ENCODE measurements around the gene ZCCHC7. TPM values are rescaled to one million over a fixed set of nuclear protein-coding genes. Genes with fewer than 3 reads are reported as not detected.
A peak's percentile ranks its signal among the peaks of the same experiment; 100 is the strongest.

ZCCHC7 gene
- total and polyA plus RNA-seq, 9 donors = 11.1 to 20.3 (median 12.9) TPM

- Histone ChIP-seq H3K36me3 (ENCODE audit: control insufficient read depth, insufficient read depth, low read length) (no peaks in the 10 kb centered on the region), H3K9me3 (replicated peaks; ENCODE audit: control insufficient read depth, low read depth, low read length) (no peaks in the 10 kb centered on the region), H3K4me1 (ENCODE audit: control insufficient read depth, insufficient read depth, low read length) (no peaks in the 10 kb centered on the region), H3K27ac (ENCODE audit: low read length) (no peak overlapping the region), H3K4me3 (ENCODE audit: low read length) (no peak overlapping the region), H3K27me3 (ENCODE audit: control insufficient read depth, insufficient read depth, low read length) (no peaks in the 10 kb centered on the region)
- peak; percentile 40 for DNase-seq
- 80% methylated on average over 1 of the region's 2 CpGs for WGBS (ENCODE audit: insufficient coverage)
These were observed 209.2 kb downstream of the ZCCHC7 start for GRCh38 chr9:37329576-37329975.

GRCh38 chr9:37331871-37332270 lies 211.5 kb downstream of the ZCCHC7 start:
- Histone ChIP-seq H3K36me3 (ENCODE audit: control insufficient read depth, insufficient read depth, low read length) (no peaks in the 10 kb centered on the region), H3K27ac (ENCODE audit: low read length) (no peak overlapping the region), H3K27me3 (ENCODE audit: control insufficient read depth, insufficient read depth, low read length) (no peaks in the 10 kb centered on the region), H3K9me3 (replicated peaks; ENCODE audit: control insufficient read depth, low read depth, low read length) (no peaks in the 10 kb centered on the region), H3K4me1 (ENCODE audit: control insufficient read depth, insufficient read depth, low read length) (no peaks in the 10 kb centered on the region), H3K4me3 (ENCODE audit: low read length) (no peak overlapping the region)
- DNase-seq = no peak
- WGBS (ENCODE audit: insufficient coverage) = no CpG with 5 or more reads among the region's 1 CpG

- no peak for DNase-seq
- Histone ChIP-seq H3K9me3 (replicated peaks; ENCODE audit: control insufficient read depth, low read depth, low read length) (no peaks in the 10 kb centered on the region), H3K27me3 (ENCODE audit: control insufficient read depth, insufficient read depth, low read length) (no peaks in the 10 kb centered on the region)
These were observed 212.2 kb downstream of the ZCCHC7 start for GRCh38 chr9:37332578-37332977.

GRCh38 chr9:37333288-37333687 lies 212.9 kb downstream of the ZCCHC7 start:
- Histone ChIP-seq H3K9me3 (replicated peaks; ENCODE audit: control insufficient read depth, low read depth, low read length) (no peaks in the 10 kb centered on the region), H3K4me1 (ENCODE audit: control insufficient read depth, insufficient read depth, low read length) (no peaks in the 10 kb centered on the region), H3K36me3 (ENCODE audit: control insufficient read depth, insufficient read depth, low read length) (no peaks in the 10 kb centered on the region), H3K27me3 (ENCODE audit: control insufficient read depth, insufficient read depth, low read length) (no peaks in the 10 kb centered on the region), H3K27ac (ENCODE audit: low read length) (no peak overlapping the region), H3K4me3 (ENCODE audit: low read length) (no peak overlapping the region)
- no CpG with 5 or more reads among the region's 2 CpGs for WGBS (ENCODE audit: insufficient coverage)
- no peak for DNase-seq

More at GRCh38 chr9:37332578-37332977, 212.2 kb downstream of the ZCCHC7 start:
- Histone ChIP-seq H3K36me3 (ENCODE audit: control insufficient read depth, insufficient read depth, low read length) (no peaks in the 10 kb centered on the region), H3K4me1 (ENCODE audit: control insufficient read depth, insufficient read depth, low read length) (no peaks in the 10 kb centered on the region), H3K27ac (ENCODE audit: low read length) (no peak overlapping the region), H3K4me3 (ENCODE audit: low read length) (no peak overlapping the region)

- no peaks in the 10 kb centered on the region for H3K4me1 ChIP-seq (ENCODE audit: control insufficient read depth, insufficient read depth, low read length)
- no peaks in the 10 kb centered on the region for H3K27me3 ChIP-seq (ENCODE audit: control insufficient read depth, insufficient read depth, low read length)
- no peaks in the 10 kb centered on the region for H3K9me3 ChIP-seq (replicated peaks; ENCODE audit: control insufficient read depth, low read depth, low read length)
- no CpG with 5 or more reads among the region's 3 CpGs for WGBS (ENCODE audit: insufficient coverage)
- no peaks in the 10 kb centered on the region for H3K36me3 ChIP-seq (ENCODE audit: control insufficient read depth, insufficient read depth, low read length)
- H3K4me3 ChIP-seq (ENCODE audit: low read length) = no peak overlapping the region
- DNase-seq = no peak
- no peak overlapping the region for H3K27ac ChIP-seq (ENCODE audit: low read length)
These were observed 214.9 kb downstream of the ZCCHC7 start for GRCh38 chr9:37335238-37335637.

- H3K27me3 ChIP-seq (ENCODE audit: control insufficient read depth, insufficient read depth, low read length) = no peaks in the 10 kb centered on the region
- no peaks in the 10 kb centered on the region for H3K36me3 ChIP-seq (ENCODE audit: control insufficient read depth, insufficient read depth, low read length)
These were observed 215.8 kb downstream of the ZCCHC7 start for GRCh38 chr9:37336150-37336549.

GRCh38 chr9:37337301-37337890 lies 217.0 kb downstream of the ZCCHC7 start:
- WGBS (ENCODE audit: insufficient coverage) = no CpG with 5 or more reads among the region's 7 CpGs
- Histone ChIP-seq H3K36me3 (ENCODE audit: control insufficient read depth, insufficient read depth, low read length) (no peaks in the 10 kb centered on the region), H3K9me3 (replicated peaks; ENCODE audit: control insufficient read depth, low read depth, low read length) (no peaks in the 10 kb centered on the region), H3K27ac (ENCODE audit: low read length) (no peak overlapping the region), H3K4me3 (ENCODE audit: low read length) (no peak overlapping the region), H3K27me3 (ENCODE audit: control insufficient read depth, insufficient read depth, low read length) (no peaks in the 10 kb centered on the region), H3K4me1 (ENCODE audit: control insufficient read depth, insufficient read depth, low read length) (no peaks in the 10 kb centered on the region)
- no peak for DNase-seq

More at GRCh38 chr9:37336150-37336549, 215.8 kb downstream of the ZCCHC7 start:
- no peak for DNase-seq
- no peaks in the 10 kb centered on the region for H3K9me3 ChIP-seq (replicated peaks; ENCODE audit: control insufficient read depth, low read depth, low read length)
- WGBS (ENCODE audit: insufficient coverage) = no CpG with 5 or more reads among the region's 3 CpGs
- no peak overlapping the region for H3K4me3 ChIP-seq (ENCODE audit: low read length)
- H3K4me1 ChIP-seq (ENCODE audit: control insufficient read depth, insufficient read depth, low read length) = no peaks in the 10 kb centered on the region
- H3K27ac ChIP-seq (ENCODE audit: low read length) = no peak overlapping the region

GRCh38 chr9:37338218-37338617 lies 217.8 kb downstream of the ZCCHC7 start:
- no CpG with 5 or more reads among the region's 4 CpGs for WGBS (ENCODE audit: insufficient coverage)

GRCh38 chr9:37339923-37340322 lies 219.5 kb downstream of the ZCCHC7 start:
- Histone ChIP-seq H3K36me3 (ENCODE audit: control insufficient read depth, insufficient read depth, low read length) (no peaks in the 10 kb centered on the region), H3K4me1 (ENCODE audit: control insufficient read depth, insufficient read depth, low read length) (no peaks in the 10 kb centered on the region), H3K27me3 (ENCODE audit: control insufficient read depth, insufficient read depth, low read length) (no peaks in the 10 kb centered on the region), H3K4me3 (ENCODE audit: low read length) (no peak overlapping the region), H3K27ac (ENCODE audit: low read length) (no peak overlapping the region), H3K9me3 (replicated peaks; ENCODE audit: control insufficient read depth, low read depth, low read length) (no peaks in the 10 kb centered on the region)
- no peak for DNase-seq
- no CpG with 5 or more reads among the region's 4 CpGs for whole genome bisulfite sequencing (ENCODE audit: insufficient coverage)

More at GRCh38 chr9:37338218-37338617, 217.8 kb downstream of the ZCCHC7 start:
- no peaks in the 10 kb centered on the region for H3K4me1 ChIP-seq (ENCODE audit: control insufficient read depth, insufficient read depth, low read length)
- H3K36me3 ChIP-seq (ENCODE audit: control insufficient read depth, insufficient read depth, low read length) = no peaks in the 10 kb centered on the region
- H3K27ac ChIP-seq (ENCODE audit: low read length) = no peak overlapping the region
- no peaks in the 10 kb centered on the region for H3K9me3 ChIP-seq (replicated peaks; ENCODE audit: control insufficient read depth, low read depth, low read length)
- no peak for DNase-seq
- H3K27me3 ChIP-seq (ENCODE audit: control insufficient read depth, insufficient read depth, low read length) = no peaks in the 10 kb centered on the region
- no peak overlapping the region for H3K4me3 ChIP-seq (ENCODE audit: low read length)

GRCh38 chr9:37340961-37341360 lies 220.6 kb downstream of the ZCCHC7 start:
- no peak for DNase-seq
- Histone ChIP-seq H3K9me3 (replicated peaks; ENCODE audit: control insufficient read depth, low read depth, low read length) (no peaks in the 10 kb centered on the region), H3K36me3 (ENCODE audit: control insufficient read depth, insufficient read depth, low read length) (no peaks in the 10 kb centered on the region), H3K4me1 (ENCODE audit: control insufficient read depth, insufficient read depth, low read length) (no peaks in the 10 kb centered on the region), H3K4me3 (ENCODE audit: low read length) (no peak overlapping the region), H3K27ac (ENCODE audit: low read length) (no peak overlapping the region), H3K27me3 (ENCODE audit: control insufficient read depth, insufficient read depth, low read length) (no peaks in the 10 kb centered on the region)
- WGBS (ENCODE audit: insufficient coverage) = no CpG with 5 or more reads among the region's 1 CpG

GRCh38 chr9:37341704-37342103 lies 221.3 kb downstream of the ZCCHC7 start:
- no peak overlapping the region for H3K4me3 ChIP-seq (ENCODE audit: low read length)
- H3K27me3 ChIP-seq (ENCODE audit: control insufficient read depth, insufficient read depth, low read length) = no peaks in the 10 kb centered on the region
- H3K4me1 ChIP-seq (ENCODE audit: control insufficient read depth, insufficient read depth, low read length) = no peaks in the 10 kb centered on the region
- DNase-seq = no peak
- WGBS (ENCODE audit: insufficient coverage) = 95% methylated on average over 2 of the region's 2 CpGs
- H3K36me3 ChIP-seq (ENCODE audit: control insufficient read depth, insufficient read depth, low read length) = no peaks in the 10 kb centered on the region
- no peak overlapping the region for H3K27ac ChIP-seq (ENCODE audit: low read length)
- no peaks in the 10 kb centered on the region for H3K9me3 ChIP-seq (replicated peaks; ENCODE audit: control insufficient read depth, low read depth, low read length)

Measured in muscle of leg (tissue), 11 donors.